H1 (cell line): ENCODE results near the gene ZNF689. TPM values are rescaled to one million over a fixed set of nuclear protein-coding genes. Genes with fewer than 3 reads are reported as not detected.

ENCODE experiments used
- CBX8 ChIP-seq: fragments of 300-800, 300-1000 bp; sonication (generic); IDR thresholded peaks from 2 replicates; pipeline ENCODE4 v1.7.1; 2016; ENCODE audit warnings: low read depth, low read length, borderline replicate concordance
- EGR1 ChIP-seq: IDR thresholded peaks from 2 replicates; pipeline ENCODE4 v1.6.1; 2011; ENCODE audit warnings: low read depth, low read length, borderline replicate concordance
- EZH2 ChIP-seq: fragments of 200-600 bp; sonication (generic); IDR thresholded peaks from 2 replicates; pipeline ENCODE4 v1.7.1; 2012; ENCODE audit warnings: low read depth, mild to moderate bottlenecking, moderate library complexity, low read length, inconsistent platforms; ENCODE audit not compliant: severe bottlenecking
- GABPA ChIP-seq: IDR thresholded peaks from 2 replicates; pipeline ENCODE4 v1.6.1; 2011; ENCODE audit warnings: mild to moderate bottlenecking, low read length, moderate library complexity, borderline replicate concordance; ENCODE audit not compliant: insufficient read depth
- JUN ChIP-seq: IDR thresholded peaks from 2 replicates; pipeline ENCODE4 v1.6.1; 2011; ENCODE audit warnings: low read depth, mild to moderate bottlenecking, improper control_type of control experiment, low read length
- POLR2AphosphoS5 ChIP-seq: IDR thresholded peaks from 2 replicates; pipeline ENCODE4 v1.6.1; 2011; ENCODE audit warnings: low read depth, low read length
- SIRT6 ChIP-seq: IDR thresholded peaks from one replicate; pipeline ENCODE4 v1.7.1; 2012; ENCODE audit warnings: low read length, inconsistent platforms
- TAF7 ChIP-seq: optimal IDR thresholded peaks from 2 replicates; pipeline ENCODE3; 2011; ENCODE audit warnings: low read depth, mild to moderate bottlenecking, inconsistent platforms, low read length, moderate library complexity, borderline replicate concordance
- polyA plus RNA-seq, 7 experiments: library from polyadenylated mRNA; depleted of rRNA in 3 of 7; stranded (reverse) in 5 of 7; unstranded in 2 of 7; fragments of >200 nt in 5 of 7; fragments of 200-250 nt in 2 of 7; gene quantifications; 1 replicate in 5 of 7; 2 replicates in 1 of 7; 4 replicates in 1 of 7; pipeline versions ENCODE4 v1.2.1 to v1.2.3, GENCODE V29; 2011 to 2013; ENCODE audit warnings: missing spikeins in 2 of 7, mixed read lengths in 2 of 7
- total RNA-seq: library from RNA; stranded (reverse); fragmentation: NEBNext Ultra II Directional; extraction: Animal tissue kit (Norgen Biotek cat#: 25700); gene quantifications from 2 replicates; pipeline ENCODE4 v1.2.1, GENCODE V29; 2021
- TF ChIP-seq, protein P1 (sequence below): fragments of 300-600 bp; sonication (generic); IDR thresholded peaks from 2 replicates; pipeline ENCODE4 v1.7.1; 2012; ENCODE audit warnings: low read length, moderate library complexity, mild to moderate bottlenecking, inconsistent platforms; ENCODE audit not compliant: insufficient replicate concordance

ZNF689 gene
- total and polyA plus RNA-seq, 2 of the 8 experiments (the other 6 are each of a cell fraction or from before 2014, with no cell fraction given): 14.3 to 15.3 TPM

DNA sequence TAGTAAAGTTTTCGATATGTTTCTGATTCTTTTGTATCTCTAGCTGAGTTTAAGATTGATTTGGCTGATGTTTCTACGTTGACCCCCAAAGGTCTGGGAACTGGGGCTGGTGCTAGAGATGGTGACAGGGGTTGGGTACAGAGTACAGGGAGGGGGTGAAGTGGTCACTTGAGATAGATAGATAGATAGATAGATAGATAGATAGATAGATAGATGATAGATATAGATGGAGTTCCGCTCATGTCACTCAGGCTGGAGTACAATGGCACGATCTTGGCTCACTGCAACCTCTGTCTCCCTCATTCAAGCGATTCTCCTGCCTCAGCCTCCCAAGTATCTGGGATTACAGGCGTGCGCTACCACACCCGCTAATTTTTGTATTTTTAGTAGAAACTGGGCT, 46.2 kb upstream of the ZNF689 start (continued):
- no peak for TF ChIP-seq EZH2
- TF ChIP-seq TAF7: no peak
- TF ChIP-seq, protein P1, sequence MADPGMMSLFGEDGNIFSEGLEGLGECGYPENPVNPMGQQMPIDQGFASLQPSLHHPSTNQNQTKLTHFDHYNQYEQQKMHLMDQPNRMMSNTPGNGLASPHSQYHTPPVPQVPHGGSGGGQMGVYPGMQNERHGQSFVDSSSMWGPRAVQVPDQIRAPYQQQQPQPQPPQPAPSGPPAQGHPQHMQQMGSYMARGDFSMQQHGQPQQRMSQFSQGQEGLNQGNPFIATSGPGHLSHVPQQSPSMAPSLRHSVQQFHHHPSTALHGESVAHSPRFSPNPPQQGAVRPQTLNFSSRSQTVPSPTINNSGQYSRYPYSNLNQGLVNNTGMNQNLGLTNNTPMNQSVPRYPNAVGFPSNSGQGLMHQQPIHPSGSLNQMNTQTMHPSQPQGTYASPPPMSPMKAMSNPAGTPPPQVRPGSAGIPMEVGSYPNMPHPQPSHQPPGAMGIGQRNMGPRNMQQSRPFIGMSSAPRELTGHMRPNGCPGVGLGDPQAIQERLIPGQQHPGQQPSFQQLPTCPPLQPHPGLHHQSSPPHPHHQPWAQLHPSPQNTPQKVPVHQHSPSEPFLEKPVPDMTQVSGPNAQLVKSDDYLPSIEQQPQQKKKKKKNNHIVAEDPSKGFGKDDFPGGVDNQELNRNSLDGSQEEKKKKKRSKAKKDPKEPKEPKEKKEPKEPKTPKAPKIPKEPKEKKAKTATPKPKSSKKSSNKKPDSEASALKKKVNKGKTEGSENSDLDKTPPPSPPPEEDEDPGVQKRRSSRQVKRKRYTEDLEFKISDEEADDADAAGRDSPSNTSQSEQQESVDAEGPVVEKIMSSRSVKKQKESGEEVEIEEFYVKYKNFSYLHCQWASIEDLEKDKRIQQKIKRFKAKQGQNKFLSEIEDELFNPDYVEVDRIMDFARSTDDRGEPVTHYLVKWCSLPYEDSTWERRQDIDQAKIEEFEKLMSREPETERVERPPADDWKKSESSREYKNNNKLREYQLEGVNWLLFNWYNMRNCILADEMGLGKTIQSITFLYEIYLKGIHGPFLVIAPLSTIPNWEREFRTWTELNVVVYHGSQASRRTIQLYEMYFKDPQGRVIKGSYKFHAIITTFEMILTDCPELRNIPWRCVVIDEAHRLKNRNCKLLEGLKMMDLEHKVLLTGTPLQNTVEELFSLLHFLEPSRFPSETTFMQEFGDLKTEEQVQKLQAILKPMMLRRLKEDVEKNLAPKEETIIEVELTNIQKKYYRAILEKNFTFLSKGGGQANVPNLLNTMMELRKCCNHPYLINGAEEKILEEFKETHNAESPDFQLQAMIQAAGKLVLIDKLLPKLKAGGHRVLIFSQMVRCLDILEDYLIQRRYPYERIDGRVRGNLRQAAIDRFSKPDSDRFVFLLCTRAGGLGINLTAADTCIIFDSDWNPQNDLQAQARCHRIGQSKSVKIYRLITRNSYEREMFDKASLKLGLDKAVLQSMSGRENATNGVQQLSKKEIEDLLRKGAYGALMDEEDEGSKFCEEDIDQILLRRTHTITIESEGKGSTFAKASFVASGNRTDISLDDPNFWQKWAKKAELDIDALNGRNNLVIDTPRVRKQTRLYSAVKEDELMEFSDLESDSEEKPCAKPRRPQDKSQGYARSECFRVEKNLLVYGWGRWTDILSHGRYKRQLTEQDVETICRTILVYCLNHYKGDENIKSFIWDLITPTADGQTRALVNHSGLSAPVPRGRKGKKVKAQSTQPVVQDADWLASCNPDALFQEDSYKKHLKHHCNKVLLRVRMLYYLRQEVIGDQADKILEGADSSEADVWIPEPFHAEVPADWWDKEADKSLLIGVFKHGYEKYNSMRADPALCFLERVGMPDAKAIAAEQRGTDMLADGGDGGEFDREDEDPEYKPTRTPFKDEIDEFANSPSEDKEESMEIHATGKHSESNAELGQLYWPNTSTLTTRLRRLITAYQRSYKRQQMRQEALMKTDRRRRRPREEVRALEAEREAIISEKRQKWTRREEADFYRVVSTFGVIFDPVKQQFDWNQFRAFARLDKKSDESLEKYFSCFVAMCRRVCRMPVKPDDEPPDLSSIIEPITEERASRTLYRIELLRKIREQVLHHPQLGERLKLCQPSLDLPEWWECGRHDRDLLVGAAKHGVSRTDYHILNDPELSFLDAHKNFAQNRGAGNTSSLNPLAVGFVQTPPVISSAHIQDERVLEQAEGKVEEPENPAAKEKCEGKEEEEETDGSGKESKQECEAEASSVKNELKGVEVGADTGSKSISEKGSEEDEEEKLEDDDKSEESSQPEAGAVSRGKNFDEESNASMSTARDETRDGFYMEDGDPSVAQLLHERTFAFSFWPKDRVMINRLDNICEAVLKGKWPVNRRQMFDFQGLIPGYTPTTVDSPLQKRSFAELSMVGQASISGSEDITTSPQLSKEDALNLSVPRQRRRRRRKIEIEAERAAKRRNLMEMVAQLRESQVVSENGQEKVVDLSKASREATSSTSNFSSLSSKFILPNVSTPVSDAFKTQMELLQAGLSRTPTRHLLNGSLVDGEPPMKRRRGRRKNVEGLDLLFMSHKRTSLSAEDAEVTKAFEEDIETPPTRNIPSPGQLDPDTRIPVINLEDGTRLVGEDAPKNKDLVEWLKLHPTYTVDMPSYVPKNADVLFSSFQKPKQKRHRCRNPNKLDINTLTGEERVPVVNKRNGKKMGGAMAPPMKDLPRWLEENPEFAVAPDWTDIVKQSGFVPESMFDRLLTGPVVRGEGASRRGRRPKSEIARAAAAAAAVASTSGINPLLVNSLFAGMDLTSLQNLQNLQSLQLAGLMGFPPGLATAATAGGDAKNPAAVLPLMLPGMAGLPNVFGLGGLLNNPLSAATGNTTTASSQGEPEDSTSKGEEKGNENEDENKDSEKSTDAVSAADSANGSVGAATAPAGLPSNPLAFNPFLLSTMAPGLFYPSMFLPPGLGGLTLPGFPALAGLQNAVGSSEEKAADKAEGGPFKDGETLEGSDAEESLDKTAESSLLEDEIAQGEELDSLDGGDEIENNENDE: no peak
- no peak for TF ChIP-seq SIRT6
- TF ChIP-seq JUN: no peak
- no peak for TF ChIP-seq EGR1
- TF ChIP-seq POLR2AphosphoS5: no peak
- no peak for TF ChIP-seq GABPA
- no peak for TF ChIP-seq CBX8
